Right atrium auricular region (tissue), 2 donors: ENCODE data around the gene SCP2. TPM values are rescaled to one million over a fixed set of nuclear protein-coding genes. Genes with fewer than 3 reads are reported as not detected.

Experiments used
- DNase-seq: peaks from one replicate; pipeline ENCODE4 v3.0.0-alpha.2; 2019; ENCODE audit warnings: low spot score
- H3K27ac ChIP-seq, 2 donors: fragments of 200-600 bp; sonication (generic); 1 replicate in 1 of 2; 2 replicates in 1 of 2; pipeline ENCODE4 v1.5.1; 2016 to 2019
- H3K27me3 ChIP-seq, 2 donors: fragments of 200-600 bp; sonication (generic); one replicate each; pipeline versions ENCODE4 v1.5.1 to v1.6.0; 2017 to 2019
- H3K36me3 ChIP-seq: fragments of 200-600 bp; sonication (generic); one replicate; pipeline ENCODE4 v1.5.1; 2016
- H3K4me1 ChIP-seq, 2 donors: fragments of 200-600 bp; sonication (generic); one replicate each; pipeline versions ENCODE4 v1.5.1 to v1.6.0; 2017 to 2019
- H3K4me3 ChIP-seq, 2 donors: fragments of 200-600 bp; sonication (generic); 1 replicate in 1 of 2; 2 replicates in 1 of 2; pipeline ENCODE4 v1.5.1; 2017 to 2019; ENCODE audit warnings: mild to moderate bottlenecking in 1 of 2, moderate library complexity in 1 of 2
- H3K9me3 ChIP-seq, 2 donors: fragments of 200-600 bp; sonication (generic); one replicate each; pipeline ENCODE4 v1.5.1; 2019
- CTCF ChIP-seq, 2 donors: fragments of 200-600 bp; sonication (generic); IDR thresholded peaks; one replicate each; pipeline ENCODE4 v1.5.1; 2019; ENCODE audit warnings: antibody characterized with exemption in 2 of 2
- total RNA-seq, 2 donors: library from RNA; depleted of rRNA; stranded (reverse); fragments of >200 nt; gene quantifications; one replicate each; pipeline ENCODE4 v1.1.0, GENCODE V29; 2016

Gene SCP2
- total RNA-seq, 2 donors from 2014 or later: 67.1 to 163 TPM

- H3K4me1 ChIP-seq: no peaks in the 10 kb centered on the region
- H3K27ac ChIP-seq: no peak overlapping the region
- no peak overlapping the region for H3K4me3 ChIP-seq
- H3K9me3 ChIP-seq: no peaks in the 10 kb centered on the region
- no peak for DNase-seq
- peaks cover 21% of the 10 kb centered on the region for H3K36me3 ChIP-seq
- TF ChIP-seq CTCF (IDR thresholded peaks at IDR 0.05): no peak
- H3K27me3 ChIP-seq: no peaks in the 10 kb centered on the region
Measured at GRCh38 chr1:53079251-53079650, 152.2 kb downstream of the SCP2 start.

GRCh38 chr1:53080041-53080440 is 153.0 kb downstream of the SCP2 start:
- Histone ChIP-seq H3K27ac (no peak overlapping the region), H3K4me1 (no peaks in the 10 kb centered on the region), H3K9me3 (no peaks in the 10 kb centered on the region), H3K4me3 (no peak overlapping the region), H3K27me3 (no peaks in the 10 kb centered on the region), H3K36me3 (peaks cover 21% of the 10 kb centered on the region)
- no peak for DNase-seq
- TF ChIP-seq CTCF (IDR thresholded peaks at IDR 0.05): no peak

GRCh38 chr1:53080769-53081168 is 153.7 kb downstream of the SCP2 start:
- no peaks in the 10 kb centered on the region for H3K4me1 ChIP-seq

GRCh38 chr1:53081384-53082066 is 154.4 kb downstream of the SCP2 start:
- no peaks in the 10 kb centered on the region for H3K27me3 ChIP-seq
- H3K27ac ChIP-seq: no peak overlapping the region
- peaks cover 21% of the 10 kb centered on the region for H3K36me3 ChIP-seq
- H3K4me3 ChIP-seq: no peak overlapping the region
- no peak for TF ChIP-seq CTCF (IDR thresholded peaks at IDR 0.05)
- H3K4me1 ChIP-seq: no peaks in the 10 kb centered on the region
- no peaks in the 10 kb centered on the region for H3K9me3 ChIP-seq
- no peak for DNase-seq

More at GRCh38 chr1:53080769-53081168, 153.7 kb downstream of the SCP2 start:
- H3K4me3 ChIP-seq: no peak overlapping the region
- TF ChIP-seq CTCF (IDR thresholded peaks at IDR 0.05): no peak
- no peak overlapping the region for H3K27ac ChIP-seq
- no peaks in the 10 kb centered on the region for H3K27me3 ChIP-seq
- H3K36me3 ChIP-seq: peaks cover 21% of the 10 kb centered on the region
- DNase-seq: no peak
- H3K9me3 ChIP-seq: no peaks in the 10 kb centered on the region

GRCh38 chr1:53082826-53083455 is 155.9 kb downstream of the SCP2 start:
- no peak overlapping the region for H3K27ac ChIP-seq
- no peak overlapping the region for H3K4me3 ChIP-seq
- H3K4me1 ChIP-seq: no peaks in the 10 kb centered on the region
- no peaks in the 10 kb centered on the region for H3K9me3 ChIP-seq
- no peaks in the 10 kb centered on the region for H3K27me3 ChIP-seq
- no peak for DNase-seq
- peaks cover 21% of the 10 kb centered on the region for H3K36me3 ChIP-seq
- no peak for TF ChIP-seq CTCF (IDR thresholded peaks at IDR 0.05)
